IMR-90 (cell line): ENCODE results near the gene PHETA1. TPM values are rescaled to one million over a fixed set of nuclear protein-coding genes. Genes with fewer than 3 reads are reported as not detected.

Experiments
- ATAC-seq: fragments of 200-7000 bp; cut with Tn5 transposase; 2 replicates; pipeline ENCODE4 v1.9.1; 2020; ENCODE audit warnings: low read depth, mild to moderate bottlenecking, moderate library complexity
- BruUV-seq: library from RNA; stranded (reverse); fragments of 400-500 nt; replicated peaks from 2 replicates; lab custom pipeline; 2021; lab: Mats Ljungman, UMichigan
- CTCF ChIA-PET: fragments of 300-600 bp; formaldehyde crosslinking; extraction: SDS; loops from one replicate; lab custom pipeline; 2021; ENCODE audit warnings: antibody characterized with exemption; lab: Yijun Ruan, JAX
- POLR2A ChIA-PET: fragments of 300-600 bp; sonication (Branson Sonifier 250); formaldehyde crosslinking; loops from one replicate; lab custom pipeline; 2022; ENCODE audit warnings: antibody characterized with exemption; ENCODE audit not compliant: unreplicated experiment; lab: Charles Lee
- DNase-seq: peaks from one replicate; pipeline ENCODE4 v3.0.0; 2013
- H2AFZ ChIP-seq: replicated peaks from 2 replicates; pipeline ENCODE3; 2013; ENCODE audit warnings: low read length, mild to moderate bottlenecking; ENCODE audit not compliant: poor library complexity
- H2AK5ac ChIP-seq: 2 replicates; pipeline ENCODE4 v1.6.1; 2013; ENCODE audit warnings: low read depth, low read length, inconsistent platforms
- H2AK9ac ChIP-seq: replicated peaks from 2 replicates; pipeline ENCODE3; 2013; ENCODE audit warnings: mild to moderate bottlenecking, low read depth, low read length, moderate library complexity; ENCODE audit not compliant: poor library complexity
- H2BK120ac ChIP-seq: 2 replicates; pipeline ENCODE4 v1.6.1; 2013; ENCODE audit warnings: low read depth, low read length, inconsistent platforms
- H2BK15ac ChIP-seq: 3 replicates; pipeline ENCODE4 v1.6.1; 2013; ENCODE audit warnings: low read depth, low read length, inconsistent platforms
- H2BK20ac ChIP-seq: 2 replicates; pipeline ENCODE4 v1.6.1; 2013; ENCODE audit warnings: low read depth, mild to moderate bottlenecking, inconsistent platforms, low read length, moderate library complexity
- H2BK5ac ChIP-seq: 2 replicates; pipeline ENCODE4 v1.6.1; 2013; ENCODE audit warnings: mild to moderate bottlenecking, low read depth, low read length, inconsistent platforms; ENCODE audit not compliant: poor library complexity, severe bottlenecking
- H3K14ac ChIP-seq: replicated peaks from 2 replicates; pipeline ENCODE4 v1.6.1; 2013; ENCODE audit warnings: low read depth, low read length, inconsistent platforms
- H3K18ac ChIP-seq: 2 replicates; pipeline ENCODE4 v1.6.1; 2013; ENCODE audit warnings: low read depth, low read length, control low read depth
- H3K23ac ChIP-seq: 2 replicates; pipeline ENCODE4 v1.6.1; 2013; ENCODE audit warnings: low read depth, low read length, inconsistent platforms
- H3K27ac ChIP-seq: 2 replicates; pipeline ENCODE4 v1.5.1; 2013; ENCODE audit warnings: mild to moderate bottlenecking, control low read depth, low read length; ENCODE audit not compliant: insufficient read depth
- H3K27me3 ChIP-seq: 2 replicates; pipeline ENCODE4 v1.6.1; 2013; ENCODE audit warnings: low read length; ENCODE audit not compliant: control insufficient read depth, insufficient read depth
- H3K36me3 ChIP-seq: 2 replicates; pipeline ENCODE4 v1.6.1; 2013; ENCODE audit warnings: low read length, mixed read lengths; ENCODE audit not compliant: control insufficient read depth, insufficient read depth
- H3K4ac ChIP-seq: 2 replicates; pipeline ENCODE4 v1.6.1; 2013; ENCODE audit warnings: low read depth, low read length, inconsistent platforms
- H3K4me1 ChIP-seq: 2 replicates; pipeline ENCODE4 v1.6.1; 2013; ENCODE audit warnings: low read length, mixed read lengths; ENCODE audit not compliant: control insufficient read depth, insufficient read depth
- H3K4me2 ChIP-seq: 2 replicates; pipeline ENCODE4 v1.6.1; 2013; ENCODE audit warnings: low read depth, mild to moderate bottlenecking, control low read depth, low read length, moderate library complexity
- H3K4me3 ChIP-seq: 2 replicates; pipeline ENCODE4 v1.5.1; 2013; ENCODE audit warnings: low read depth, mild to moderate bottlenecking, control low read depth, low read length, moderate library complexity; ENCODE audit not compliant: insufficient read depth
- H3K56ac ChIP-seq: 2 replicates; pipeline ENCODE4 v1.6.1; 2013; ENCODE audit warnings: low read length, inconsistent platforms; ENCODE audit not compliant: insufficient read depth; ENCODE audit errors: extremely low read depth
- H3K79me1 ChIP-seq, 2 experiments: 2 replicates each; pipeline ENCODE4 v1.6.1; 2013; ENCODE audit warnings: low read length in 2 of 2, inconsistent platforms in 1 of 2, low read depth in 1 of 2
- H3K9ac ChIP-seq: 2 replicates; pipeline ENCODE4 v1.6.1; 2013; ENCODE audit warnings: low read depth, low read length, control low read depth
- H3K9me1 ChIP-seq: 2 replicates; pipeline ENCODE4 v1.6.1; 2013; ENCODE audit warnings: low read length, inconsistent platforms; ENCODE audit not compliant: insufficient read depth
- H3K9me3 ChIP-seq: 2 replicates; pipeline ENCODE4 v1.6.1; 2013; ENCODE audit warnings: low read length; ENCODE audit not compliant: control insufficient read depth, insufficient read depth
- H4K20me1 ChIP-seq: 2 replicates; pipeline ENCODE4 v1.6.1; 2013; ENCODE audit warnings: low read length, inconsistent platforms; ENCODE audit not compliant: insufficient read depth
- H4K5ac ChIP-seq: 2 replicates; pipeline ENCODE4 v1.6.1; 2013; ENCODE audit warnings: mild to moderate bottlenecking, low read depth, low read length, control low read depth
- H4K8ac ChIP-seq, 2 experiments: 2 replicates each; pipeline ENCODE4 v1.6.1; 2013; ENCODE audit warnings: low read depth in 2 of 2, low read length in 2 of 2, control low read depth in 1 of 2, inconsistent platforms in 1 of 2
- H4K91ac ChIP-seq: 2 replicates; pipeline ENCODE4 v1.6.1; 2013; ENCODE audit warnings: low read depth, low read length, inconsistent platforms; ENCODE audit not compliant: insufficient read depth
- BHLHE40 ChIP-seq: fragments of 150-350 bp; IDR thresholded peaks from 2 replicates; pipeline ENCODE4 v1.6.1; 2016; ENCODE audit warnings: mild to moderate bottlenecking, low read depth, low read length
- CEBPB ChIP-seq: IDR thresholded peaks from 2 replicates; pipeline ENCODE4 v1.6.1; 2012; ENCODE audit warnings: low read depth, low read length, improper control_type of control experiment
- CTCF ChIP-seq: conservative IDR thresholded peaks from 2 replicates; pipeline ENCODE4 v1.5.1; 2012; ENCODE audit warnings: mild to moderate bottlenecking, low read depth, low read length, improper control_type of control experiment
- ELK1 ChIP-seq: fragments of 150-350 bp; IDR thresholded peaks from 2 replicates; pipeline ENCODE4 v1.6.1; 2016; ENCODE audit warnings: low read depth, mild to moderate bottlenecking, low read length, moderate library complexity, borderline replicate concordance
- FOS ChIP-seq: fragments of 150-350 bp; IDR thresholded peaks from 2 replicates; pipeline ENCODE4 v1.6.1; 2016; ENCODE audit warnings: low read depth, low read length
- MAZ ChIP-seq: IDR thresholded peaks from 2 replicates; pipeline ENCODE4 v1.6.1; 2012; ENCODE audit warnings: low read depth, mild to moderate bottlenecking, low read length, improper control_type of control experiment, moderate library complexity, borderline replicate concordance
- MXI1 ChIP-seq: IDR thresholded peaks from 2 replicates; pipeline ENCODE4 v1.6.1; 2012; ENCODE audit warnings: low read depth, mild to moderate bottlenecking, low read length, moderate library complexity, borderline replicate concordance
- NFE2L2 ChIP-seq: fragments of 150-350 bp; IDR thresholded peaks from 2 replicates; pipeline ENCODE4 v1.6.1; 2016; ENCODE audit warnings: low read depth, mild to moderate bottlenecking, low read length
- RAD21 ChIP-seq: IDR thresholded peaks from 2 replicates; pipeline ENCODE4 v1.6.1; 2012; ENCODE audit warnings: low read length, improper control_type of control experiment
- RCOR1 ChIP-seq: IDR thresholded peaks from 2 replicates; pipeline ENCODE4 v1.6.1; 2012; ENCODE audit warnings: mild to moderate bottlenecking, low read length, improper control_type of control experiment; ENCODE audit not compliant: insufficient replicate concordance
- RFX5 ChIP-seq: IDR thresholded peaks from 2 replicates; pipeline ENCODE4 v1.8.0; 2012; ENCODE audit warnings: low read depth, mild to moderate bottlenecking, low read length, moderate library complexity
- SMC3 ChIP-seq: fragments of 150-350 bp; IDR thresholded peaks from 2 replicates; pipeline ENCODE4 v1.6.1; 2016; ENCODE audit warnings: low read depth, mild to moderate bottlenecking, antibody characterized with exemption, low read length, moderate library complexity
- USF2 ChIP-seq: fragments of 150-350 bp; IDR thresholded peaks from 2 replicates; pipeline ENCODE4 v1.6.1; 2017; ENCODE audit warnings: mild to moderate bottlenecking, antibody characterized with exemption, low read length, low read depth
- WGBS, 2 experiments: methylation state at CpG; one replicate each; pipeline versions ENCODE4 v1.1.5 to v1.1.7; 2013; ENCODE audit warnings: missing lambda C conversion rate in 2 of 2; ENCODE audit not compliant: insufficient read length in 1 of 2; ENCODE audit errors: extremely low coverage in 2 of 2; 5-methylcytosine and 5-hydroxymethylcytosine counted together
- dilution Hi-C: fragments of 300-500 bp; cut with HindIII; formaldehyde crosslinking; loops from one replicate; pipeline ENCODE4 v1.14.3; 2018; ENCODE audit warnings: low sequenced_read_pairs; ENCODE audit not compliant: unreplicated experiment
- in situ Hi-C: fragments of 300-500 bp; cut with MboI; formaldehyde crosslinking; loops from 3 replicates; pipeline ENCODE4 v1.14.3; 2019; ENCODE audit warnings: low sequenced_read_pairs, inconsistent platforms, mixed read lengths
- intact Hi-C: fragments of 100-400 bp; cut with micrococcal nuclease; formaldehyde crosslinking; loops from 2 replicates; pipeline ENCODE4 v1.10.0; 2022
- polyA plus RNA-seq, 3 experiments: library from polyadenylated mRNA; depleted of rRNA; stranded (reverse); fragments of >200 nt; gene quantifications; 2 replicates each; pipeline ENCODE4 v1.2.3, GENCODE V29; 2012; ENCODE audit warnings: low replicate concordance in 1 of 3
- total RNA-seq: library from RNA; depleted of rRNA; stranded (reverse); fragments of >200 nt; gene quantifications from 2 replicates; pipeline ENCODE4 v1.2.3, GENCODE V29; 2012

Gene PHETA1
- total and polyA plus RNA-seq, 2 of the 4 experiments (the other 2 are of a cell fraction), result 3.2 to 6.6 TPM

- Histone ChIP-seq H3K79me1 (peaks cover 21 to 84% of the 10 kb centered on the region in 2 experiments; a peak in 3 of 4 replicates), H3K4ac (peak overlapping the region; percentile 46), H2AFZ (no peak overlapping the region), H2BK15ac (no peak overlapping the region), H3K4me3 (no peak overlapping the region), H3K9me3 (no peaks in the 10 kb centered on the region), H2BK120ac (0 out of 2 replicates have a peak overlapping the region, but pooled peaks have one; percentile 18), H3K27me3 (no peaks in the 10 kb centered on the region), H4K5ac (peak overlapping the region; percentile 28; the same call in 1 of the 2 replicates), H3K4me2 (no peak overlapping the region), H4K8ac (peak overlapping the region in 1 of 2 experiments; percentile 19; a peak in 1 of 4 replicates), H2BK20ac (peak overlapping the region; percentile 21; the same call in 1 of the 2 replicates), H3K56ac (no peak overlapping the region), H3K36me3 (no peaks in the 10 kb centered on the region; the same call in 1 of the 2 replicates), H3K18ac (no peak overlapping the region), H3K9ac (no peak overlapping the region), H3K23ac (no peak overlapping the region; the same call in 1 of the 2 replicates), H2AK5ac (peak overlapping the region; percentile 46; the same call in 1 of the 2 replicates), H2AK9ac (peak overlapping the region; percentile 84), H2BK5ac (peak overlapping the region; percentile 15), H3K9me1 (peaks cover 32% of the 10 kb centered on the region), H4K20me1 (peaks cover 59% of the 10 kb centered on the region), H3K27ac (peak overlapping the region; percentile 31), H3K14ac (0 out of 2 replicates have a peak overlapping the region, but pooled peaks have one; percentile 46), H4K91ac (no peak overlapping the region; the same call in 1 of the 2 replicates), H3K4me1 (peaks cover 41% of the 10 kb centered on the region)
- DNase-seq (no peak), ATAC-seq (no peak)
- 59% methylated on average over 5 of the region's 15 CpGs; no CpG with 5 or more reads in 1 of the 2 experiments for WGBS, 2 experiments
- POLR2A ChIA-PET, result no interaction called here
- dilution Hi-C loops (no loop called here), intact Hi-C loops (no loop called here), in situ Hi-C loops (no loop called here)
- BruUV-seq, result no TSS peak
- CTCF ChIA-PET, result interaction anchor here (0.6 to 4.1 kb wide), 3 partner anchors 15 to 689 kb away, joined by 3 to 21 read pairs (median 8); no protein-coding TSS in a partner anchor
- no peak for TF ChIP-seq CTCF
- TF ChIP-seq FOS, result no peak
- no peak for TF ChIP-seq RAD21
- TF ChIP-seq BHLHE40, result no peak
- no peak for TF ChIP-seq CEBPB
- no peak for TF ChIP-seq USF2
- TF ChIP-seq SMC3, result no peak
- TF ChIP-seq RFX5, result no peak
- no peak for TF ChIP-seq MXI1
- TF ChIP-seq RCOR1, result no peak
- TF ChIP-seq MAZ, result no peak
- no peak for TF ChIP-seq ELK1
- TF ChIP-seq NFE2L2, result no peak
These were observed 43.3 kb upstream of the PHETA1 start for GRCh38 chr12:111412007-111412829.
